ENCODE data around the gene NNMT. TPM values are rescaled to one million over a fixed set of nuclear protein-coding genes. Genes with fewer than 3 reads are reported as not detected.

The NNMT gene
- total and polyA plus RNA-seq, 10 donors = 131 to 324 (median 229) TPM

- peaks cover 0 to 7% (median 0%) of the 10 kb centered on the region in 7 donors for H3K27me3 ChIP-seq (replicated peaks in 1 of 7)
- 62 to 84% (median 73%) methylated on average over 1 of the region's 1 CpG for WGBS, 5 donors
- peaks cover 4 to 48% (median 10%) of the 10 kb centered on the region in 6 donors for H3K4me1 ChIP-seq
- H3K36me3 ChIP-seq = no peaks in the 10 kb centered on the region
- TF ChIP-seq POLR2A (IDR thresholded peaks at IDR 0.05) (no peak), CTCF (IDR thresholded peaks at IDR 0.05 in 8 of 11, conservative IDR thresholded peaks at IDR 0.05 in 3 of 11) (no peak), POLR2AphosphoS5 (IDR thresholded peaks at IDR 0.05) (no peak)
- peak overlapping the region in 7 of 8 donors; percentile 80 to 90 (median 85) for H3K27ac ChIP-seq
- intact Hi-C loops (cut with DNase I; ENCODE audit: low total_unique reads) = no loop called here
- H3K4me3 ChIP-seq = no peak overlapping the region
- no peak for DNase-seq
- H3K9me3 ChIP-seq = no peaks in the 10 kb centered on the region
Measured at GRCh38 chr11:114293201-114293711, 2.9 kb upstream of the NNMT start.

GRCh38 chr11:114296605-114297372 is 590 bp downstream of the NNMT start:
- no peak for DNase-seq
- no peak for TF ChIP-seq POLR2AphosphoS5 (IDR thresholded peaks at IDR 0.05)
- no peak for TF ChIP-seq CTCF (IDR thresholded peaks at IDR 0.05 in 8 of 11, conservative IDR thresholded peaks at IDR 0.05 in 3 of 11)
- no peak for TF ChIP-seq POLR2A (IDR thresholded peaks at IDR 0.05)
- 68 to 74% (median 72%) methylated on average over 7 of the region's 7 CpGs for WGBS, 5 donors
- H3K27ac ChIP-seq = peak overlapping the region; percentile 35 to 90 (median 85)
- intact Hi-C loops (cut with DNase I; ENCODE audit: low total_unique reads) = no loop called here
- H3K27me3 ChIP-seq (replicated peaks in 1 of 7) = peaks cover 0 to 7% (median 0%) of the 10 kb centered on the region in 7 donors
- peaks cover 0 to 13% (median 3%) of the 10 kb centered on the region in 8 donors for H3K9me3 ChIP-seq
- H3K4me3 ChIP-seq = peak overlapping the region; percentile 26 to 67 (median 38)
- H3K4me1 ChIP-seq = peaks cover 0 to 31% (median 6%) of the 10 kb centered on the region in 6 donors
- H3K36me3 ChIP-seq = peaks cover 0 to 12% (median 0%) of the 10 kb centered on the region in 6 donors

GRCh38 chr11:114297806-114298709 is 1.9 kb downstream of the NNMT start:
- peaks cover 0 to 19% (median 3%) of the 10 kb centered on the region in 6 donors for H3K4me1 ChIP-seq
- 76 to 87% (median 81%) methylated on average over 8 of the region's 8 CpGs for WGBS, 5 donors
- DNase-seq = no peak
- peak overlapping the region; percentile 1 to 90 (median 85) for H3K27ac ChIP-seq
- peaks cover 0 to 12% (median 0%) of the 10 kb centered on the region in 6 donors for H3K36me3 ChIP-seq
- H3K27me3 ChIP-seq (replicated peaks in 1 of 7) = peaks cover 0 to 7% (median 0%) of the 10 kb centered on the region in 7 donors
- H3K9me3 ChIP-seq = peaks cover 0 to 18% (median 5%) of the 10 kb centered on the region in 8 donors
- TF ChIP-seq POLR2AphosphoS5 (IDR thresholded peaks at IDR 0.05) (no peak), CTCF (IDR thresholded peaks at IDR 0.05 in 8 of 11, conservative IDR thresholded peaks at IDR 0.05 in 3 of 11) (no peak), POLR2A (IDR thresholded peaks at IDR 0.05) (no peak)
- intact Hi-C loops (cut with DNase I; ENCODE audit: low total_unique reads) = no loop called here
- H3K4me3 ChIP-seq = peak overlapping the region; percentile 24 to 67 (median 38)

Data from spleen (tissue), 11 donors.